Panc1 (cell line): ENCODE measurements around the gene RRP36.

ENCODE experiments used
- CTCF ChIP-seq: fragments of 450-650 bp; IDR thresholded peaks from 2 replicates; pipeline ENCODE4 v1.5.1; 2017; ENCODE audit warnings: mild to moderate bottlenecking
- POLR2AphosphoS5 ChIP-seq: IDR thresholded peaks from 2 replicates; pipeline ENCODE4 v1.6.1; 2012; ENCODE audit warnings: mild to moderate bottlenecking, low read depth, low read length, moderate library complexity
- REST ChIP-seq, 2 experiments: IDR thresholded peaks; 2 replicates each; pipeline ENCODE4 v1.6.1; 2011 to 2012; ENCODE audit warnings: low read depth in 2 of 2, control low read depth in 1 of 2, low read length in 1 of 2, mild to moderate bottlenecking in 1 of 2, moderate library complexity in 1 of 2; ENCODE audit not compliant: insufficient read depth in 1 of 2
- SIN3A ChIP-seq: IDR thresholded peaks from 2 replicates; pipeline ENCODE4 v1.6.1; 2012; ENCODE audit warnings: low read depth, mild to moderate bottlenecking, low read length, moderate library complexity, borderline replicate concordance; ENCODE audit not compliant: insufficient read depth
- TCF7L2 ChIP-seq: IDR thresholded peaks from 2 replicates; pipeline ENCODE4 v1.6.1; 2011; ENCODE audit warnings: mild to moderate bottlenecking, low read depth, low read length, inconsistent platforms

- TF ChIP-seq CTCF (no peak), REST (IDR thresholded peaks at IDR 0.05; ENCODE audit: insufficient read depth in 1 of 2, low read depth in 2 of 2, low read length in 1 of 2) (no peak), POLR2AphosphoS5 (peak; percentile 33), SIN3A (no peak), TCF7L2 (no peak)
Measured at GRCh38 chr6:43029120-43029519, 7.7 kb downstream of the RRP36 start.
